Measurements from ENCODE around the gene SDK1.

SDK1 gene, protein sequence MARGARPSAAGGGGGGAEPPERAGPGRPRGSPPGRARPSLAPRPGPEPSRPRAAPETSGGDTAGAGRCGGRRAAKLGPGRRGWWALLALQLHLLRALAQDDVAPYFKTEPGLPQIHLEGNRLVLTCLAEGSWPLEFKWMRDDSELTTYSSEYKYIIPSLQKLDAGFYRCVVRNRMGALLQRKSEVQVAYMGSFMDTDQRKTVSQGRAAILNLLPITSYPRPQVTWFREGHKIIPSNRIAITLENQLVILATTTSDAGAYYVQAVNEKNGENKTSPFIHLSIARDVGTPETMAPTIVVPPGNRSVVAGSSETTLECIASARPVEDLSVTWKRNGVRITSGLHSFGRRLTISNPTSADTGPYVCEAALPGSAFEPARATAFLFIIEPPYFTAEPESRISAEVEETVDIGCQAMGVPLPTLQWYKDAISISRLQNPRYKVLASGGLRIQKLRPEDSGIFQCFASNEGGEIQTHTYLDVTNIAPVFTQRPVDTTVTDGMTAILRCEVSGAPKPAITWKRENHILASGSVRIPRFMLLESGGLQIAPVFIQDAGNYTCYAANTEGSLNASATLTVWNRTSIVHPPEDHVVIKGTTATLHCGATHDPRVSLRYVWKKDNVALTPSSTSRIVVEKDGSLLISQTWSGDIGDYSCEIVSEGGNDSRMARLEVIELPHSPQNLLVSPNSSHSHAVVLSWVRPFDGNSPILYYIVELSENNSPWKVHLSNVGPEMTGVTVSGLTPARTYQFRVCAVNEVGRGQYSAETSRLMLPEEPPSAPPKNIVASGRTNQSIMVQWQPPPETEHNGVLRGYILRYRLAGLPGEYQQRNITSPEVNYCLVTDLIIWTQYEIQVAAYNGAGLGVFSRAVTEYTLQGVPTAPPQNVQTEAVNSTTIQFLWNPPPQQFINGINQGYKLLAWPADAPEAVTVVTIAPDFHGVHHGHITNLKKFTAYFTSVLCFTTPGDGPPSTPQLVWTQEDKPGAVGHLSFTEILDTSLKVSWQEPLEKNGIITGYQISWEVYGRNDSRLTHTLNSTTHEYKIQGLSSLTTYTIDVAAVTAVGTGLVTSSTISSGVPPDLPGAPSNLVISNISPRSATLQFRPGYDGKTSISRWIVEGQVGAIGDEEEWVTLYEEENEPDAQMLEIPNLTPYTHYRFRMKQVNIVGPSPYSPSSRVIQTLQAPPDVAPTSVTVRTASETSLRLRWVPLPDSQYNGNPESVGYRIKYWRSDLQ (N-terminal part only)

DNA sequence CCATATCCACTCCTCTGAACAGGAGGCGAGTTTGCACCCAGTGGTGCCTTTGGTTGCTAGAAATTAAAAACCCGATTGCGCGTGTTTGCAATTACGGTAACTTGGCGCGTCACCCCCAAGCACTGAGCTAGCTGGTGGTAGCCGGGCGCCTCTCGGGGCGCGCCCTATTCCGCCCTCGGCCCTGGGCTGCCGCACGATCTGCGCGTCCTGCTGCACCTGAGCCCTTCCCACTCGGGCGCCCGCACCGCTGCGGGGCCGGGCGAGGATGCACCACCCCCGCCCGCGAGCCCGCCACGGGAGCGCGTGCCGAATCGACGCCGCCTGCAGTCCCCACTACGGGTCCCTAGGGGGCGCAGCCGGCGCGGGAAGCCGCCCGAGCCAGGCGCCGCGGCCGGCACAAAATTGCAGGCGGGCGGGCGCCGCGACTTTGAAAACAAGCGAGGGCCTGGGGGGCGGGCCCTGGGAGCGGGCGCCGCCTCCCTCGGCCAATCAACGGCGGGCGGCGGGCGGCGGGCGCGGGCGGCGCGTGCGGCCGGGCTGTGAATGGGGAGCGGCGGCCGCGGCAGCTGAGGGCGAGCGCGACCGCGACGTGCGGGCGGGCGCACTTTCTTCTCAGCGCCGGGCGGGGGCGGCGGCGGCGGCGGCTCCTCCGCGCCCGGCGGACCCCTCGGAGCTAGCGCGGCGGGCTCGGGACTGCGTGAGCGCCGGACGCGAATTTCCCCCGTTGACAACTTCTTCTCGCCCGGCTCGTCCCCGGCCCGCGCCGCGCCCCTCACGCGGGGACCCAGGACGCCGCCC lies at the start of gene SDK1:
Gene SDK1, plus strand, starts transcription at position 602 of the 798 bp plus-strand sequence. CDS start 335 bp downstream, outside the sequence.
- peak; percentile 97 for DNase-seq

DNA sequence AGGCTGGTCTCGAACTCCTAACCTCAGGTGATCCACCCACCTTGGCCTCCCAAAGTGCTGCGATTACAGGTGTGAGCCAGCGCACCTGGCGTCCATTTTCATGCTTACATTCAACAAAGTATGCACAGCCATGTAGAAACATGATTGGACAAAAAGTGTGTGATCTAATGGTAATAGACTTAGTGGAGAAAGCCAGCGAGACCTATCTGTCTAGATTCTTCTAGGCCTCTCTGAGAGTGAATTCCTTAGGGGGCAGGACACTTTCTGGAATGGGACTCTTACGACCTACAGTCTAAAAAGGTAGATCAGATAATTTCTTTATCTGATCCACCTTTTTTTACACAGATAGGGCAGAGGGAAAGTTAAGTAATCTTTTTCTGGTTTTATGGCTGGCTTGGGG lies 46.3 kb upstream of the SDK1 start:
- DNase-seq: no peak

DNA sequence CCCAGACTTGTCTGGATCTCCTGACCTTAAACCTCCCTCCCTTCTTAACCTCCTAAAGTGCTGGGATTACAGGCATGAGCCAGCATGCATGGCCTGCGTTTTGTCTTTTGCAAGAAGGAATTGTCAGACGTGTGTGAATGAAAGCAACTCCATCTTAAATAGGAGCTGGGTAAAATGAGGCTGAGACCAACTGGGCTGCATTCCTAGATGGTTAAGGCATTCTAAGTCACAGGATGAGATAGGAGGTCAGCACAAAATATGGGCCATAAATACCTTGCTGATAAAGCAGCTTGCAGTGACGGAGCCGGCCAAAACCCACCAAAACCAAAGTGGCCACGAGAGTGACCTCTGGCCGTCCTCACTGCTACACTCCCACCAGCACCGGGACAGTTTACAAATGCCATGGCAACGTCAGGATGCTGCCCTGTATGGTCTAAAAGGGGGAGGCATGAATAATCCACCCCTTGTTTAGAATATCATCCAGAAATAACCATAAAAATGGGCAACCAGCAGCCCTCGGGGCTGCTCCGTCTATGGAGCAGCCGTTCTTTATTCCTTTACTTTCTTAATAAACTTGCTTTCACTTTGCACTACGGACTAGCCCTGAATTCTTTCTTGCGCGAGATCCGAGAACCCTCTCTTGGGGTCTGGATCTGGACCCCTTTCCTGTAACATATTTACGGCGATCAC lies 41.2 kb upstream of the SDK1 start:
- no peak for DNase-seq

DNA sequence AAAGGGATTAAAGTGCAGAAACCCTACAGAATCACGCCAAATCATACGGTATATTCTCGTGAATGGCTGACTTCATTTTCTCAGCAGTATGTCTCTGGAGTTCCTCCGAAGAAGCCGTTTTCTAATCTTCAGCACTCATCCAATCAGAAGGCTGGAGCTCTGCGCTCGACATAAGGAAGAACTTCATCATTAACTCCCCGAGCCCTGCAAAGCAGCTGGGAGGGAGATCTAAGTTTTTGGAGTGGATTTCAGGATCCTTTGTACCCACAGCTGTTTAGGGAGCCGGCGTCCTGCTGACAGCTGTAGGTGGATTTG lies 40.7 kb upstream of the SDK1 start:
- no peak for DNase-seq

DNA sequence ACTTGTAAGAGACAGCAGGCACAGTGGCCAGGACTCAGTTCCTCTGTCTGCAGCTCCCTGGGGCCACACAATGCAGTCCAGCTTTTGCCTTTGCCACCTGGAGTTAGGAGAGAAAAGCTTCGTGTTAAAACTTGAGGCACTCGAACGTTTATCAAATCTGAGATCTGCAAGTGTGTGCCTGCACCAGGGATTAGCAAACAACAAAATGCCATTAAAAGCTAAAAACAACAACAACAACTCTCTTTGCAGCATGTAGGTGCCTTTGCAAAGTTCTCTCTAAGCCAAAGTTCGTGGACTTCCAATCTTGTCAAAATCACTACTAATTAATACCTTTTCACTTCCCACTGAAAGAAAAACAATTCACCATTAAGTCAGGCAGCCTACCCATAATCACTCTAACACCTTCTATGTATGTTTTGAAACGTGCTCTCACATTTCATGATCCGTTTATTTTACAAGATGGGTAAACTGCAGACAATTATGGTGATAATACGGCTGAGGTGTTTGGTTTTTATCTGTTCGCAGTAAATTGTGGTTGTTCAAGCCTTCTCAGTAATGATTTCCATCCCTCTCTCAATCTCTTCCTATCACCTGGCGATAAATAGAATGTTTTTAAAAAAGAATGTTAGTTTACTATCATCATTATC lies 36.2 kb upstream of the SDK1 start:
- DNase-seq: no peak

DNA sequence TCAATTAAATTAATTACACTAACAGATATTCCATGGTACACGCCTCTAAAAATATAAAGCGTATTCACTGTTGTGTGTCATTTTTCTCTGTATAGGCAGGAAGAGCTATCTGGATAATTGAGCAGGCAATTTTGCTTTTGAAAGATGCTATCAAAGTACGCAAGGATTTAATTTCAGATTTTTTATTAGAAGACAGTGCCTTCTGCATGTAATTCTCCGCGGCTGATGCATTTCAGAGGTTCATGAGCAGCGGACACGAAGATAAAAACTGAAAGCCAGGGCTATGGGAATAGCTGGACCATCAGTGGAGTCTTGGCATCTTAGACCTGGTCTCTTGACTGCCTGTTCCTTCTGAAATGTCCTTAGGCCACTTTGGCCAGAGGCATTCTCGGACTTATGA lies 35.7 kb upstream of the SDK1 start:
- DNase-seq: no peak

DNA sequence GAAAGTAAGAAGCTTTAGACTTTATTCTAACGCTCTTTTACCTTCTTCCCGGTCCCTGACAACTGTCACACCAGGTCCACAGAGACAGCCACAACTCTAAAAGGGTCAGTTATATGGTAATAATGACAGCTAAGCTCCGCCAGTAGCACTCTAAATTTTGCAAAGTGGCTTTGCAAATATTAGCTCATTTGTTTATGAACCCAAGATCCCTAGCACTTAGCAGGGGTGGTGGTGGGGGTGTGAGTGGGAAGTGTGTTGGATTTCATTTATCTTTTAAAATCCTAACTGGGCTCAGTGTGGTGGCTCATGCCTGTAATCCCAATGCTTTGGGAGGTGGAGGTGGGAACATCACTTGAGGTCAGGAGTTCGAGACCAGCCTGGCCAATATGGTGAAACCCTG lies 34.8 kb upstream of the SDK1 start:
- no peak for DNase-seq

DNA sequence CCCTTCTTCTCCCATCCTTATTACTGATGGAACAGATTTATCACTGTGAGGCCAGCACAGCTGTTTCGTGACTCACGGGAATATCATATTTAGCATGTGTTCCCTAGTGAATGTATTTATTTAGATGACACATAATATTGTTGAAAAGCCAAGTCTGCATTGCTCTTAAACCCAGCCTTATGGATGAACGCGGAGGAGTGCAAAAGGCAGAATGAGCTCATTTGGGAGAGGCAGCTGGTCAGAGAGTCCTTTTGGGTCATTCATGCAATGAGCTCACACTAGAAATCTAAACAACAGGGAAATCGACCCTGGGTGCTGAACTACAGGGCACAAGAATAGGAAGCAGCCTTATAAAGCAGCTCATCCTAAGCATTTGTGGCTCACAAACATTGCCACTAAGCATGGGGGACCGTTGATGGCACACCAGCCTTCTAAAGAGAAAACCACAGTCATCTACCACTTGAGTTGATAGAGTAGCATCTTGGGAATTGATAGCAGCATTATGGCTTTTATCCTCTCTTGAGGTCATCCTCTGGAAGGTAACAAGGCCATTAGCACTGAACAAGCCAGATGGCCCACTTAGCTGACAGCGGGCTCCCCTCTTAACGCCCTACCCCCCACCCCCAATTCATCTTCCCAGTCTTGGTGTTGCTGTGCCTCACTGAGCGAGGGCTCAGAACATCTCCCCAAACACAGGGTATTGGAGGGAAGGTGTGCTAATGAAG lies 32.9 kb upstream of the SDK1 start:
- DNase-seq: peak; percentile 74

DNA sequence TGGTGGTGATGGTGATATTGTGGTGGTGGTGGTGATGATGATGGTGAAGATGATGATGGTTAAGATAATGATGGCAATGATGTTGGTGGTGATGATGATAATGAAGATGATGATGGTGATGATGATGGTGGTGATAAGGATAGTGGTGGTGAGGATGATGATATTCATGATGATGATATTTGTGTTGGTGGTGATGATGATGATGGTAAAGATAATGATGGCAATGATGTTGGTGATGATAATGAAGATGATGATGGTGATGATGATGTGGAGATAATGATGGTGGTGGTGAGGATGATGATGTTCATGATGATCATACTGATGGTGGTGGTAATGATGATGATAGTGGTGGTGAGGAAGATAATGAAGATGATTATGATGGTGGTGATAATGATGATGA lies 30.7 kb upstream of the SDK1 start:
- DNase-seq: no peak

DNA sequence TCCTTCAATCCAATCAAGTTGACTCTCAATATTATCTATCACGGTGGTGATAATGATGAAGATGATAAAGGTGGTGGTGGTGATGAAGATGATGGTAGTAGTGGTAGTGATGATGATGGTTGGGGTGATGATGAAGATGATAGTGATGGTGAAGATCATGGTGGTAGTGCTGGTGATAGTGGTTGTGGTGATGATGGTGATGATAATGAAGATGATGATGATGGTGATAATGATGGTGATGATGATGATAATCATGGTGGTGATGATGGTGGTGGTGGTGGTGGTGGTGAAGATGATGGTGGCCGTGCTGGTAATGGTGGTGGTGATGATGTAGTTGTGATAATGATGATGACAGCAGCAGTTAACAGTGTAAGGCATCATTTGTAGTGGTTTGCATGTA lies 29.8 kb upstream of the SDK1 start:
- no peak for DNase-seq

DNA sequence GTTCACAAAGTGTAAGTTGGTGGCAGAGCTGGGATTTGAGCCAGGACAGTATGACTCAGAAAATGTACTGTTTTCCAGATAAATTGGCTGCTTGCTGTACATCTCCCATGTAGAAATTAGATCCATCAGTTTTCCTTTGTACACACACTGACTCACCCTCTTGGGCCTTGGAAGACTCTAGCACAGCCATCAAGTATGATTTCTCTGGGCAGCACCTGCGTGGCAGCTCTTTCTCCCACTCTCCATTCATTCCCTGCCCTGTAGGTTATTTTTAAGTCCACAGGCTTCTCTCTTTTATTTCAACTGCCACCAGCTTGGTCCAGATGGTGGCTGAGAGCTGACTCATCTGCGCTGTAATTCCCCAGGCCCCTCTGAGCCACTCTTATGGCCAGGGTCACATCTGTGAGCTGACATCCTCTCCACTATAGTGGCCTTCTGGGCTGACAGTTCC lies 28.3 kb upstream of the SDK1 start:
- peak; percentile 61 for DNase-seq

DNA sequence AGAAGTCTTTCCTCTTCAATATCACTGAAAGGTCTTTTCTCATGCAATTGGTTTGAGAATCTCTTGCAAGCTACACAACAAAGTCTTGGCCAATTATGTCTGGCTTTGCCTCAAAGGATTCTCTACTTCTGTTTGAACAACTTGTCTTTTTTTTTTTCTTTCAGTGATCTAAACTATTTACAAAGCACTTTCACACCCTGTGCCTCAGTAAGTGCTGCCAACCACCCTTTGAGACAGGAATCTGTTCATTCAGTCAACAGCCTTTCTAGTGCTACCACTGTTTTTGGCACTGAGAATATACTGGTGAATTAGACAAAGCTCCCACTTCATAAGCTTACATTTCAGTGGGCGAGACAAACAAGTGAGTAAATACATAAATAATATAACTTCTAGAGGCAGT lies 26.9 kb upstream of the SDK1 start:
- DNase-seq: no peak

DNA sequence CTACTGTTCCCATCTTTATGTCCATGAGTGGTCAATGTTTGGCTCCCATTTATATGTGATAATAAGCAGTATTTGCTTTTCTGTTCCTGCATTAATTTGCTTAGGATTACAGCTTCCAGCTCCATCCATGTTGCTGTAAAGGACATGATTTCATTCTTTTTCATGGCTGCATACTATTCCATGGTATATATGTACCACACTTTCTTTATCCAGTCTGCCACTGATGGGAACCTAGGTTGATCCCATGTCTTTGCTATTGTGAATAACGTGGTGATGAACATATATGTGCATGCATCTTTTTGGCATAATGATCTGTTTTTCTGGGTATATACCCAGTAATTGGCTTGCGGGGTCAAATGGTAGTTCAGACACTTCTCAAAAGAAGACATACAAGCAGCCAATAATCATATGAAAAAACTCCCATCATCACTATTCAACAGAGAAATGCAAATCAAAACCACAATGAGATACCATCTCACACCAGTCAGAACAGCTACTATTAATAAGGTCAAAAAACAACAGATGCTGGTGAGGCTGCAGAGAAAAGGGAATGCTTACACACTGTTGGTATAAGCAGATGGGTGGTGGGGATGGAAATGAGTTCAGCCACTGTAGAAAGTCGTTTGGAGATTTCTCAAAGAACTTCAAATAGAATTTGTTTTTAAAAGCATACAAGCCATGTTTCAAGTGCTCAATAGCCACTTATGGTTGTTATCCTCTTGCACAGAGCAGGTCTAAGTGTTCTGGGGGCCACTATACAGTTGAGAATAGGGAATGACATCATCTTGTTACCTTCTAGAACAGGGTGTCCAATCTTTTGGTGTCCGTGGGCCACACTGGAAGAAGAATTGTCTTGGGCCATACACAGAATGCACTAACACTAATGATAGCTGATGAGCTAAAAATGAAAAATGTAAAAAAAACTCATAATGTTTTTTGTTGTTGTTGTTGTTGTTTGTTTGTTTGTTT lies 23.2 kb upstream of the SDK1 start:
- no peak for DNase-seq

DNA sequence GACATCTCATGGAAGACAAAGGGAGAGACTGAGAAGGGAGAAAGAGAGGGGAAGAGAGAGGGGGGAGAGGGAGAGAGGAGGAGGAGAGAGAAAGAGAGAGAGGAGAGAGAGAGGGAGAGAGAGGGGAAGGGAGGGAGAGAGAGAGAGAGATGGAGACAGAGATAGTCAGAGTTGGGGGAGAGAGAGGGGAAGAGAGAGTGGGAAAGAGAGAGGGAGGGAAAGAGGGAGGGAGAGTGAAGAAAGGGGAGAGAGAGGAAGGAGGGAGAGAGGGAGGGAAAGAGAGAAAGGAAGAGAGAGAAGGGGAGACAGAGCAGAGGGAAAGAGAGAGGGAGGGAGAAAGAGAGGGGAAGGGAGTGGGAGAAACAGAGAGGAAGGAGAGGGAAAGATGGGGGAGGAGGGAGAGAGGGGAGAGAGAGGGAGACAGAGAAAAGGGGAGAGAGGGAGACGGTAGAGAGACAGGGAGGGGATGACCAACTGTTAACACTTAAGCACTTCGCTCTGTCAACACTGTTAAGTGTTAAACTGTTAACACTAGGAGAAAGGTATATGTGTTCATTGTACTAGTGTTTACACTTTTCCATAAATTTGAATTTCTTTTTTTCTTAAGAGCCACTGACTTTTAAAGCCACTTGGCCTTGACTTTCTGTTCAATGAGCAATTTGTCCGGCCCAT lies 21.8 kb upstream of the SDK1 start:
- no peak for DNase-seq

DNA sequence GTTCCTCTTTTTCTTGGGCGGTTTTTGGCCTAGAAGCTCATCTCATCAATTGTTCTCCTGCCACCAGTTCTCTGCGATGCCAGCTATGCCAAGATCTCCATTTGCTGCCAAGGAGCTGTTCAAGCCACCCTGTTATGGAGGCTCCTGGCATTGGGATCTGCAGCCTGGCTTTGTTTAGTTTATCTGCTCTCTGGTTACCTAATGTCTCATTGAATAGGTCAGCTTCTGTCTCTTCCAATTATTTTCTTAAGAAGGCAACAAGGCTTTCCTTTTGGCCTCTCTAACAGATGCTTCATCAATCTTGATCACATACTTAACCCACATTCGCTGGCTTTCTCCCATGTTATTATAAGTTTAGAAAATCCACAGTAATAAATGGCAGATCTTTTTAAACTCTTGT lies 20.6 kb upstream of the SDK1 start:
- no peak for DNase-seq

DNA sequence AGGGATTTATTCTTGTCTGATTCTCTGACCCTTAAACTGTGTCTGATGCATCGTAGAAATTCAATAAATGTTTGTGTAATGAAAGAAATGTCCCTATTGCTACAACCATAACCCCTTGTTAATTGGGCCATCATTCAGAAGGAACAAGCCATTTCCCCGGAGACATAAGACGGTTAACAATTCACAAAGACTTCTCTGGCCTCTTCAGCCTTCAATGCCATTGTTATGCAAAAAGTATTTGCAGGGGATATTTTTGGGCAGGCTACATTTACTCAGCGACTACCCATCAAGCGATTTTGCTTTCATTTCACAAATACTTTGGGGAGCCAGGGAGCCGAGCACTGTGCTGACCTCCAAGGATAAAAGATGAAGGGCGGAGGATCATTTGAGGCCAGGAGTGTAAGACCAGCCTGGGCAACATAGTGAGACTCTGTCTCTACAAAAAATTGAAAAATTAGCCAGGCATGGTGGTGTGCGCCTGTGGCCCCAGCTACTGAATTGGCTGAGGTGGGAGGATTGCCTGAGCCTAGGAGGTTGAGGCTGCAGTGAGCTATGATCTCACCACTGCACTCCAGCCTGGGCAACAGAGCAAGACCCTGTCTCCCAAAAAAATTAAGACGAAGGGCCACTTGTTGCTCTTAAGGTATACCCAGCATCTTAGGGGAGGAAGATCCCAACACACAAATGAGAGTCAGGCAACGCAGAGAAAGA lies 20.0 kb upstream of the SDK1 start:
- DNase-seq: no peak

DNA sequence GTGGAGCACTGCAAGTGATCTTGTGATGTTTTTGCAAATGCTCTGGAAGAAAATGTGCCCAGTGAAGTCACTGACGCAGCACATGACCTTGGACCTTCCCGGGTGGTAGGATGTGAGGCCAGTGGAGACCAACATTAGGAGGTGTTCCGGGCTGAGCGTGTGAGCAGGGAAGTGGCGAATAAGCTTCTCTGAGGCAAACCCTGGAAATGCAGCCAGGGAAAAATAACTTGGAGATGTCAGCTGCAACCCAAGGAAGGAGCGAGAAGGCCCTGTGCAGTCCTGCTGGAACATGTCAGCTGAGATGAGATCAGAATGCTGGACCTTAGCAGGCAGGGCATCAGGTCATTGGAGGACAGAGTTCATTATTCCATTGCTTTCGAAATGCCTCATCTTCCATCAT lies 18.6 kb upstream of the SDK1 start:
- DNase-seq: no peak

DNA sequence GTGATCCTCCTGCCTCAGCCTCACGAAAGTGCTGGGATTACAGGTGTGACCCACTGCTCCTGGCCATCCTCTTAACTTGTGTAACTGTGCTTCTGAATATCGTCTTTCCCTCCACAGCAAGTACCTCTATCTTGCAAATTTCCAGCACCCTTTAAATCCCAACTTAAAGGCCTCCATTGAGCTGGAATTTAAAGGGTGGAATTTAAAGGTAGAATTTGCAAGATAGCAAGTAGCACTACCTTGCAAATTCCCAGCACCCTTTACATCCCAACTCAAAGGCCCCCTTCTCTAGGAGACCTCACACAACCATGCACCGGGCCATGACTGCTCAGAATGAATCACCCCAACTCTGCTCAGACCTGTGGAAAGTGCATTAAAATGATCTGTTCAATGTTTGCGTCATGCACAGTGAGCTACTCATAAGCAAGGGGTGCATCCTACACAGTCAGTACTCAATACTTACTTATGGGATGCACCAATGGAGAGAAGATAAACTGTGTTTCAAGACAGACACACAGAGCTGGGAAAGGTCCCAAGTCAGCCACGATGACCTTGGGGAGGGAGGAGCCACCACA lies 17.8 kb upstream of the SDK1 start:
- no peak for DNase-seq

Data from retina (tissue), 1 donor.